HCT116 (cell line): ENCODE measurements around the gene EFR3B.

ENCODE experiments used
- EZH2 ChIP-seq: fragments of 200-600 bp; sonication (generic); IDR thresholded peaks from 2 replicates; pipeline ENCODE4 v1.6.1; 2017; ENCODE audit warnings: antibody characterized with exemption, mixed run types
- POLR2A ChIP-seq: IDR thresholded peaks from 2 replicates; pipeline ENCODE4 v1.7.0; 2011; ENCODE audit warnings: borderline replicate concordance; ENCODE audit not compliant: insufficient read depth, insufficient read length; ENCODE audit errors: extremely low read depth
- TF ChIP-seq, protein P1 (sequence below), 3 experiments: fragments of 200-600 bp in 1 of 3; sonication (generic) in 1 of 3; IDR thresholded peaks in 2 of 3; conservative IDR thresholded peaks in 1 of 3; 2 replicates each; pipeline ENCODE4 v1.5.1; 2012 to 2017; ENCODE audit warnings: low read depth in 2 of 3, low read length in 2 of 3, antibody characterized with exemption in 1 of 3, borderline replicate concordance in 1 of 3, control low read depth in 1 of 3, mild to moderate bottlenecking in 1 of 3, mixed read lengths in 1 of 3, mixed run types in 1 of 3, moderate library complexity in 1 of 3; ENCODE audit not compliant: insufficient read depth in 1 of 3

- TF ChIP-seq, protein P1, sequence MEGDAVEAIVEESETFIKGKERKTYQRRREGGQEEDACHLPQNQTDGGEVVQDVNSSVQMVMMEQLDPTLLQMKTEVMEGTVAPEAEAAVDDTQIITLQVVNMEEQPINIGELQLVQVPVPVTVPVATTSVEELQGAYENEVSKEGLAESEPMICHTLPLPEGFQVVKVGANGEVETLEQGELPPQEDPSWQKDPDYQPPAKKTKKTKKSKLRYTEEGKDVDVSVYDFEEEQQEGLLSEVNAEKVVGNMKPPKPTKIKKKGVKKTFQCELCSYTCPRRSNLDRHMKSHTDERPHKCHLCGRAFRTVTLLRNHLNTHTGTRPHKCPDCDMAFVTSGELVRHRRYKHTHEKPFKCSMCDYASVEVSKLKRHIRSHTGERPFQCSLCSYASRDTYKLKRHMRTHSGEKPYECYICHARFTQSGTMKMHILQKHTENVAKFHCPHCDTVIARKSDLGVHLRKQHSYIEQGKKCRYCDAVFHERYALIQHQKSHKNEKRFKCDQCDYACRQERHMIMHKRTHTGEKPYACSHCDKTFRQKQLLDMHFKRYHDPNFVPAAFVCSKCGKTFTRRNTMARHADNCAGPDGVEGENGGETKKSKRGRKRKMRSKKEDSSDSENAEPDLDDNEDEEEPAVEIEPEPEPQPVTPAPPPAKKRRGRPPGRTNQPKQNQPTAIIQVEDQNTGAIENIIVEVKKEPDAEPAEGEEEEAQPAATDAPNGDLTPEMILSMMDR (IDR thresholded peaks at IDR 0.05 in 2 of 3, conservative IDR thresholded peaks at IDR 0.05 in 1 of 3; ENCODE audit: borderline replicate concordance in 1 of 3, insufficient read depth in 1 of 3, low read depth in 2 of 3, low read length in 2 of 3): no peak
- TF ChIP-seq EZH2: no peak
- no peak for TF ChIP-seq POLR2A
These were observed 131.8 kb downstream of the EFR3B start for GRCh38 chr2:25173719-25174118.
